HepG2 (cell line): ENCODE results near the gene SLC16A6. TPM values are rescaled to one million over a fixed set of nuclear protein-coding genes. Genes with fewer than 3 reads are reported as not detected.
A peak's percentile ranks its signal among the peaks of the same experiment; 100 is the strongest.
"Not testable (repeated sequence)": the region's sequence is repeated elsewhere in the genome, so short reads cannot be mapped to it uniquely, and the experiment has no call there.

ENCODE experiments used
- ATAC-seq: fragments of 200-7000 bp; cut with Tn5 transposase; 3 replicates; pipeline ENCODE4 v1.9.1; 2020; ENCODE audit warnings: mild to moderate bottlenecking, moderate library complexity
- BruUV-seq: library from RNA; stranded (reverse); fragments of 400-500 nt; replicated peaks from 2 replicates; lab custom pipeline; 2021; lab: Mats Ljungman, UMichigan
- CTCF ChIA-PET: fragments of 300-600 bp; formaldehyde crosslinking; extraction: SDS; loops from one replicate; lab custom pipeline; 2021; ENCODE audit warnings: low total read pairs, inconsistent platforms, low intra/inter-chr PET ratio; lab: Yijun Ruan, JAX
- POLR2A ChIA-PET: fragments of 350-600 bp; sonication (Branson Sonifier 250); formaldehyde crosslinking; loops from one replicate; lab custom pipeline; 2020; ENCODE audit warnings: antibody characterized with exemption, inconsistent platforms; lab: Yijun Ruan, JAX
- DNase-seq: peaks from one replicate; pipeline ENCODE4 v3.0.0-alpha.2; 2015; ENCODE audit warnings: low spot score
- FAIRE-seq: peaks from 3 replicates; lab custom pipeline; 2011; peaks lifted over from hg19 to GRCh38; lab: Jason Lieb, UNC
- H2AFZ ChIP-seq: one replicate; pipeline ENCODE4 v1.6.1; 2011; ENCODE audit warnings: low read length, inconsistent platforms
- H3K27ac ChIP-seq: fragments of 300-600 bp; 3 replicates; pipeline ENCODE4 v1.8.0; 2011; ENCODE audit warnings: mixed run types, mild to moderate bottlenecking, mixed read lengths, low read length, inconsistent platforms; ENCODE audit not compliant: insufficient read depth; ENCODE audit errors: extremely low read length
- H3K27me3 ChIP-seq, 2 experiments: fragments of 200-600 bp in 1 of 2; 2 replicates in 1 of 2; 3 replicates in 1 of 2; pipeline versions ENCODE4 v1.6.0 to v1.8.0; 2011; ENCODE audit warnings: low read length in 2 of 2, mild to moderate bottlenecking in 2 of 2, moderate library complexity in 2 of 2, inconsistent platforms in 1 of 2; ENCODE audit not compliant: insufficient read depth in 2 of 2, control insufficient read depth in 1 of 2
- H3K36me3 ChIP-seq, 2 experiments: fragments of 200-600 bp in 1 of 2; replicated peaks in 1 of 2; 2 replicates in 1 of 2; 3 replicates in 1 of 2; pipeline versions ENCODE4 v1.5.1 to v1.8.0; 2011; ENCODE audit warnings: low read length in 2 of 2, inconsistent platforms in 1 of 2; ENCODE audit not compliant: insufficient read depth in 2 of 2, control insufficient read depth in 1 of 2
- H3K4me1 ChIP-seq: 2 replicates; pipeline ENCODE4 v1.5.1; 2012; ENCODE audit warnings: low read length, inconsistent platforms; ENCODE audit not compliant: insufficient read depth
- H3K4me2 ChIP-seq: 2 replicates; pipeline ENCODE4 v1.6.0; 2011; ENCODE audit warnings: low read depth, low read length, inconsistent platforms
- H3K4me3 ChIP-seq, 3 experiments: fragments of 200-600 bp in 1 of 3; sonication (generic), shearing (Covaris generic) in 1 of 3; replicated peaks in 1 of 3; 2 replicates each; pipeline ENCODE4 v1.5.1; 2011 to 2016; ENCODE audit warnings: low read length in 3 of 3, inconsistent platforms in 2 of 3, low read depth in 2 of 3, mild to moderate bottlenecking in 2 of 3, control low read depth in 1 of 3, mixed read lengths in 1 of 3; ENCODE audit not compliant: insufficient read depth in 1 of 3
- H3K79me2 ChIP-seq: one replicate; pipeline ENCODE4 v1.6.1; 2011; ENCODE audit warnings: low read length, inconsistent platforms; ENCODE audit not compliant: insufficient read depth
- H3K9ac ChIP-seq: 2 replicates; pipeline ENCODE4 v1.6.0; 2011; ENCODE audit warnings: mild to moderate bottlenecking, low read depth, low read length, inconsistent platforms; ENCODE audit not compliant: insufficient read depth
- H3K9me3 ChIP-seq: 2 replicates; pipeline ENCODE4 v1.5.1; 2012; ENCODE audit warnings: mild to moderate bottlenecking, low read length
- H4K20me1 ChIP-seq: 2 replicates; pipeline ENCODE4 v1.6.0; 2011; ENCODE audit warnings: inconsistent platforms, mild to moderate bottlenecking, low read length, moderate library complexity; ENCODE audit not compliant: insufficient read depth
- ATF7 ChIP-seq, 2 experiments: fragments of 450-650 bp in 1 of 2; sonication (generic) in 1 of 2; formaldehyde crosslinking in 1 of 2; IDR thresholded peaks; 2 replicates each; pipeline versions ENCODE4 v1.4.0 to v1.6.1; 2016 to 2020; ENCODE audit warnings: antibody characterized with exemption in 1 of 2, mild to moderate bottlenecking in 1 of 2, missing genetic modification reagents in 1 of 2
- ZNF710 ChIP-seq: sonication (generic); formaldehyde crosslinking; IDR thresholded peaks from 2 replicates; pipeline ENCODE4 v1.5.0; 2020; ENCODE audit warnings: mild to moderate bottlenecking, missing genetic modification reagents, borderline replicate concordance
- WGBS: methylation state at CpG from one replicate; pipeline ENCODE4 v1.1.6; 2017; ENCODE audit warnings: low lambda C conversion rate; 5-methylcytosine and 5-hydroxymethylcytosine counted together
- in situ Hi-C: cut with HindIII; loops from 2 replicates; pipeline ENCODE4 v1.10.0; 2017; ENCODE audit warnings: low pct_unique_long_range_greater_than_20kb; ENCODE audit not compliant: extremely low pct_ligation_motif_present
- intact Hi-C: fragments of 100-400 bp; cut with micrococcal nuclease; formaldehyde crosslinking; loops from one replicate; pipeline ENCODE4 v1.10.0; 2022; ENCODE audit not compliant: unreplicated experiment
- polyA plus RNA-seq, 8 experiments: library from polyadenylated mRNA; depleted of rRNA in 3 of 8; stranded (reverse) in 7 of 8; unstranded in 1 of 8; fragments of >200 nt; fragmentation: Illumina TruSeq in 4 of 8; extraction: Trizol in 4 of 8; gene quantifications; 2 replicates each; pipeline versions ENCODE4 v1.2.1 to v1.2.3, GENCODE V29; 2011 to 2016; ENCODE audit warnings: low read depth in 4 of 8, missing spikeins in 1 of 8, mixed read lengths in 1 of 8; ENCODE audit not compliant: insufficient read depth in 1 of 8
- total RNA-seq, 5 experiments: library from RNA; depleted of rRNA; stranded (reverse); fragments of >200 nt; fragmentation: Illumina TruSeq; extraction: Trizol; gene quantifications; 2 replicates each; pipeline ENCODE4 v1.2.3, GENCODE V29; 2016; ENCODE audit warnings: low read depth in 1 of 5
- TF ChIP-seq, protein P1 (sequence below): sonication (generic); formaldehyde crosslinking; IDR thresholded peaks from 2 replicates; pipeline ENCODE4 v1.5.0; 2020; ENCODE audit warnings: mild to moderate bottlenecking, missing genetic modification reagents, moderate library complexity
- TF ChIP-seq, protein P2 (sequence below): sonication (generic); formaldehyde crosslinking; IDR thresholded peaks from 2 replicates; pipeline ENCODE4 v1.9.0; 2021; ENCODE audit warnings: missing genetic modification reagents, mild to moderate bottlenecking, borderline replicate concordance

The SLC16A6 gene
- total and polyA plus RNA-seq, 2 of the 13 experiments (the other 11 are each of a cell fraction or from before 2014, with no cell fraction given): 1.1 to 44.7 TPM

DNA sequence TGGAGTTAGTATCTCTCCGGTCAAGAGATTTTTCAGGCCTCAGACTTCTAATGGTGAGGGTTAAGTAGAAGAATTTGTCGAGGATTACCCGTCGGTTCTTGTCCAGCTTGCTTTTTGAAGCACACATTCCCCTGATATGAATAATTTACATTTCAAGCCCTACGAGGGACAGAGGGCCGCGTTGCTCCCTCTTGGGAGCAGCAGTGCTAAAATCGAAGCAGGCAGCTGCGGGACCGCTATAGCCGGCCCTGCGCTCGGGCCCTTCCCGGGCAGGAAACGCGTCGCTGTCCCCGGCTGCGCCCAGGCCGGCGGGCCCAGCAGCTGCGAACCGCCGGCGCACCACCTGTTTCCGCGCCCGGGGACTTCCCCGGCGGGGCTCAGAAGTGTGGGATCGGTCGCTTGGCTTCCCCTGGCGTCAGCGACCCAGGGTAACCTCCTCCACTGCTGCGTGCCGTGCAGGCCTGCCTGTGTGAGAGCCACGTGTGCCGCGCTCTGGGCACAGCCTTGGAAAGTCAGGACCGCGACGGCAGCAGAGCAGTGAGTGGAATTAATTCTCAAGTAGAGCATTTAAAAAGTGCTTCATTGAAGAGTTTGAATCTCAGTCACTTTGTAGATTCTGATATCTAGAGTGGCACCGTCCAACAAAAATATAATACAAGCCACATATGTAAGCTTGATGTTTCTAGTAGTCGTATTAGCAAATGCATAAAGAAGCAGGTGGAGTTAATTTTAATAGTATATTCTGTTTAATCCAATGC, 31.9 kb downstream of the SLC16A6 start:
- POLR2A ChIA-PET, H3K27ac ChIP-seq, H3K79me2 ChIP-seq, H3K4me3 ChIP-seq, BruUV-seq, H4K20me1 ChIP-seq, in situ Hi-C loops, H3K27me3 ChIP-seq, DNase-seq, FAIRE-seq, H3K9ac ChIP-seq, CTCF ChIA-PET, intact Hi-C loops, H3K4me2 ChIP-seq, H2AFZ ChIP-seq, H3K9me3 ChIP-seq, H3K36me3 ChIP-seq: not testable (repeated sequence)
- WGBS: 97% methylated on average over 40 of the region's 44 CpGs
- peak; percentile 65 for ATAC-seq
- H3K4me1 ChIP-seq: peaks cover 30% of the 10 kb centered on the region

DNA sequence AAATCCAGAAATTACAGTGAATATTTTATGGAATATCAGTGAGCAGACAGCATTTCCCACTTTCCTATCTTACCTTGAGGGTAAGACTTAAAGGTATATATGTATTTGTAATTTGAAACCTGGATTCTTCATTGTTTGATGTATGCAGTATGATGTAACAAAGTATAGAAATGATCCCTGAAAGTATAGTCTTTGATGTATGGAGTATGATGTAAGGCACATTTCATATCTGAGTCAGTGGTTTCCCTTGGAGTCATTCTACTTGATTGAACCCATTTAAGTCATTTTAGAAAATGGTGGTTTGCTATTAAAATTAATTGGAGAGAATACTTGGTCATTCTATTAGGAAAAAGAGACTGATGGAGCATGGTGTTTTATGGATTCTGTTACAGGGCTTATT, 33.0 kb downstream of the SLC16A6 start:
- Histone ChIP-seq H3K4me3 (no peak overlapping the region), H3K79me2 (no peaks in the 10 kb centered on the region)
- ATAC-seq (no peak), FAIRE-seq (no peak)
- BruUV-seq: no TSS peak
- CTCF ChIA-PET: no interaction called here
- TF ChIP-seq ZNF710 (CRISPR knock-in tag): no peak
- TF ChIP-seq ATF7 (IDR thresholded peaks at IDR 0.05): 0 out of 2 replicates have a peak, but pooled peaks have one; percentile 6
- TF ChIP-seq ATF7 (CRISPR knock-in tag; IDR thresholded peaks at IDR 0.05): no peak
- TF ChIP-seq, protein P1, sequence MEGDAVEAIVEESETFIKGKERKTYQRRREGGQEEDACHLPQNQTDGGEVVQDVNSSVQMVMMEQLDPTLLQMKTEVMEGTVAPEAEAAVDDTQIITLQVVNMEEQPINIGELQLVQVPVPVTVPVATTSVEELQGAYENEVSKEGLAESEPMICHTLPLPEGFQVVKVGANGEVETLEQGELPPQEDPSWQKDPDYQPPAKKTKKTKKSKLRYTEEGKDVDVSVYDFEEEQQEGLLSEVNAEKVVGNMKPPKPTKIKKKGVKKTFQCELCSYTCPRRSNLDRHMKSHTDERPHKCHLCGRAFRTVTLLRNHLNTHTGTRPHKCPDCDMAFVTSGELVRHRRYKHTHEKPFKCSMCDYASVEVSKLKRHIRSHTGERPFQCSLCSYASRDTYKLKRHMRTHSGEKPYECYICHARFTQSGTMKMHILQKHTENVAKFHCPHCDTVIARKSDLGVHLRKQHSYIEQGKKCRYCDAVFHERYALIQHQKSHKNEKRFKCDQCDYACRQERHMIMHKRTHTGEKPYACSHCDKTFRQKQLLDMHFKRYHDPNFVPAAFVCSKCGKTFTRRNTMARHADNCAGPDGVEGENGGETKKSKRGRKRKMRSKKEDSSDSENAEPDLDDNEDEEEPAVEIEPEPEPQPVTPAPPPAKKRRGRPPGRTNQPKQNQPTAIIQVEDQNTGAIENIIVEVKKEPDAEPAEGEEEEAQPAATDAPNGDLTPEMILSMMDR (CRISPR knock-in tag): no peak
- TF ChIP-seq, protein P2, sequence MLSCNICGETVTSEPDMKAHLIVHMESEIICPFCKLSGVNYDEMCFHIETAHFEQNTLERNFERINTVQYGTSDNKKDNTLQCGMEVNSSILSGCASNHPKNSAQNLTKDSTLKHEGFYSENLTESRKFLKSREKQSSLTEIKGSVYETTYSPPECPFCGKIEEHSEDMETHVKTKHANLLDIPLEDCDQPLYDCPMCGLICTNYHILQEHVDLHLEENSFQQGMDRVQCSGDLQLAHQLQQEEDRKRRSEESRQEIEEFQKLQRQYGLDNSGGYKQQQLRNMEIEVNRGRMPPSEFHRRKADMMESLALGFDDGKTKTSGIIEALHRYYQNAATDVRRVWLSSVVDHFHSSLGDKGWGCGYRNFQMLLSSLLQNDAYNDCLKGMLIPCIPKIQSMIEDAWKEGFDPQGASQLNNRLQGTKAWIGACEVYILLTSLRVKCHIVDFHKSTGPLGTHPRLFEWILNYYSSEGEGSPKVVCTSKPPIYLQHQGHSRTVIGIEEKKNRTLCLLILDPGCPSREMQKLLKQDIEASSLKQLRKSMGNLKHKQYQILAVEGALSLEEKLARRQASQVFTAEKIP (CRISPR knock-in tag): no peak
- TF ChIP-seq, all 625 proteins: peak for 1
- H3K27me3 ChIP-seq: no peaks in the 10 kb centered on the region
- H3K36me3 ChIP-seq: peaks cover 0 to 1% of the 10 kb centered on the region in 2 experiments; a peak in 2 of 5 replicates
- intact Hi-C loops (no loop called here), in situ Hi-C loops (no loop called here)
- POLR2A ChIA-PET: no interaction called here
- no peak overlapping the region for H3K4me2 ChIP-seq
- no peaks in the 10 kb centered on the region for H4K20me1 ChIP-seq
- no peak for DNase-seq
- no peaks in the 10 kb centered on the region for H3K9me3 ChIP-seq
- peaks cover 23% of the 10 kb centered on the region for H3K4me1 ChIP-seq
- no peak overlapping the region for H3K27ac ChIP-seq
- no peak overlapping the region for H2AFZ ChIP-seq
- H3K9ac ChIP-seq: no peak overlapping the region
